HG02870 (cell line): ENCODE data around the gene PTPRN.

Source experiments
- ATAC-seq: cut with Tn5 transposase; IDR thresholded peaks from one replicate; pipeline ENCODE4 v1.9.1; 2021; ENCODE audit warnings: mild to moderate bottlenecking, moderate library complexity; ENCODE audit not compliant: unreplicated experiment

Gene PTPRN

GRCh38 chr2:219308142-219309101, 779 bp downstream of the PTPRN start:
- no peak for ATAC-seq

- ATAC-seq: no peak
Measured at GRCh38 chr2:219306047-219306446, 3.2 kb downstream of the PTPRN start.

GRCh38 chr2:219304223-219304622, 5.0 kb downstream of the PTPRN start:
- no peak for ATAC-seq

GRCh38 chr2:219302412-219302968, 6.7 kb downstream of the PTPRN start:
- no peak for ATAC-seq

- no peak for ATAC-seq
Measured at GRCh38 chr2:219300022-219300421, 9.2 kb downstream of the PTPRN start.

GRCh38 chr2:219299372-219299760, 9.8 kb downstream of the PTPRN start:
- ATAC-seq: no peak

- peak; percentile 41 for ATAC-seq
Measured at GRCh38 chr2:219298759-219299371, 10.3 kb downstream of the PTPRN start.

GRCh38 chr2:219297766-219298456, 11.3 kb downstream of the PTPRN start:
- ATAC-seq: no peak

GRCh38 chr2:219296631-219297391, 12.4 kb downstream of the PTPRN start:
- no peak for ATAC-seq

- no peak for ATAC-seq
Measured at GRCh38 chr2:219296142-219296541, 13.1 kb downstream of the PTPRN start.

- peak; percentile 75 for ATAC-seq
Measured at GRCh38 chr2:219294356-219295351, 14.5 kb downstream of the PTPRN start.

- ATAC-seq: no peak
Measured at GRCh38 chr2:219293736-219294231, 15.4 kb downstream of the PTPRN start.

- no peak for ATAC-seq
Measured at GRCh38 chr2:219292616-219293015, 16.6 kb downstream of the PTPRN start.

- ATAC-seq: no peak
Measured at GRCh38 chr2:219291910-219292490, 17.2 kb downstream of the PTPRN start.

GRCh38 chr2:219291394-219291793, 17.8 kb downstream of the PTPRN start:
- ATAC-seq: no peak

GRCh38 chr2:219290381-219291171, 18.6 kb downstream of the PTPRN start:
- ATAC-seq: no peak

GRCh38 chr2:219289537-219290361, 19.5 kb downstream of the PTPRN start:
- ATAC-seq: no peak
